HG03280 (cell line): ENCODE data around the gene FBN2.
"Not testable (repeated sequence)": the region's sequence is repeated elsewhere in the genome, so short reads cannot be mapped to it uniquely, and the experiment has no call there.

Experiments
- ATAC-seq: cut with Tn5 transposase; IDR thresholded peaks from one replicate; pipeline ENCODE4 v1.9.1; 2021; ENCODE audit warnings: mild to moderate bottlenecking, moderate library complexity; ENCODE audit not compliant: unreplicated experiment

The FBN2 gene

DNA sequence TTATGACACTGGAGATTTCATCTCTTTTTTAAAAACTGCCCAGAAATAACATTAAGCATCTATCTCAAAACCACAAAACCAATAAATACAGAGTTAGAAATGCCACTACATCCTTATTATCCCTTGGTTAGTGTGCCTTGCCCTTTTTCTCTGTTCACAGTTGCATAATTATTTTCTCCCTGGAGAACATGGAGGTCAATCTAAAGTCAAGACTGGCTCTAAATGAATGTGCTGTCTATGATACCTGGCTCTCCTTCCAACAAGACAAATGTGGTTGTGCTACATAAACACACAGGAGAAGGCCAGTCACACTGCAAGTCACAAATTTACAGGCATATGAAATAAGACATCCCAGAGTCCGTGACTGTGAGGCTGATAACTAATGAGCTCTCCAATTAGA lies 2.8 kb downstream of the FBN2 start:
- ATAC-seq = no peak

DNA sequence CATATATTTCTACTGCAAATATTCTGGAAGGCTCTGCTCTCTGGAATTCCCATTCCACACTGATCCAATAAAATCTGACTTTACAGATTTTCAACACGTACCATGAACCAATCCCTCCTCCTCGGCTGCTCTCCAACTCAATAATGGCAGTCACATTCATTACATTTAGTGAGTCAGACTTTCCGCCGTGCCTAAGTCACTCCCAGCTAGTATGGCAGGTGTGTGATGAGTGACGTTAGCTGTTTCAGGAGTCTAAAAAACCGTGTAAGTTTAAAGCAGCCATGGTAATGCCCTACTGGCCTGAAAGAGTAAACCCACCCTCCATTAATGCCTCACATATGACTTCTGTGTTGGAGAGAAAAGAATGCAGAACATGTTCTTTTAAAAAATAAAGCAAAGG lies 3.3 kb downstream of the FBN2 start:
- no peak for ATAC-seq

DNA sequence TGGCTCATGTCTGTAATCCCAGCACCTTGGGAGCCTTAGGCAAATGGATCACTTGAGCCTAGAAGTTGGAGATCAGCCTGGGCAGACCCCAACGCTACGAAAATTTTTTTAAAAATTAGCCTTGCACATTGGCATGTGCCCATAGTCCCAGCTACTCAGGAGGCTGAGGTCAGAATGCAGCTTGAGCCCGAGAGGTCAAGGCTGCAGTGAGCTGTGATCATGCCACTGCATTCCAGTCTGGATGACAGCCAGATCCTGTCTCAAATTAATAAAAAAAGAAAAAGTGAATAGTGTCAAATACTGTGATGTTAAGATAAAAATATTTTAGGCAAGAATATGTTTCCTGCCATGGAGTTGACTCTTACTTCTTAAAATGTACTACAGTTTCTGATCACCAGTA lies 5.3 kb downstream of the FBN2 start:
- ATAC-seq = no peak

DNA sequence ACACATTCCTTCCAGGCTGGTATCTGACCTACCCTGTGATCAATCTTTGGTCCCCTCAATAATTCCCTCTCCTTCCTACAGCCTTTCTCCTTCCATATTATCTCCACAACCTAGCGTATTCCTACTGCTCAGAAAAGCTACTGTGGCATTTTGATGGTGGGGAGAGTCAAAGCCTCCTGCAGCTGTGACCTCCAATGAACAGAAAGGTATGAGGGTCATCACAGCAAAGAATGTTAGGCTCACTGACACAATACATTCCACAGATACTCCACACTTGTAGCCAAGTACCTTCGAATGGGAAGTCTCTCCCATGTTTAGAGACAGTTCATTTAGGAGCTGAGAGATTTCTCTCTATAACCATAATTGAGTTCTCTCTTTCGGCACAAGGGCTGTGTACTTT lies 5.9 kb downstream of the FBN2 start:
- no peak for ATAC-seq

DNA sequence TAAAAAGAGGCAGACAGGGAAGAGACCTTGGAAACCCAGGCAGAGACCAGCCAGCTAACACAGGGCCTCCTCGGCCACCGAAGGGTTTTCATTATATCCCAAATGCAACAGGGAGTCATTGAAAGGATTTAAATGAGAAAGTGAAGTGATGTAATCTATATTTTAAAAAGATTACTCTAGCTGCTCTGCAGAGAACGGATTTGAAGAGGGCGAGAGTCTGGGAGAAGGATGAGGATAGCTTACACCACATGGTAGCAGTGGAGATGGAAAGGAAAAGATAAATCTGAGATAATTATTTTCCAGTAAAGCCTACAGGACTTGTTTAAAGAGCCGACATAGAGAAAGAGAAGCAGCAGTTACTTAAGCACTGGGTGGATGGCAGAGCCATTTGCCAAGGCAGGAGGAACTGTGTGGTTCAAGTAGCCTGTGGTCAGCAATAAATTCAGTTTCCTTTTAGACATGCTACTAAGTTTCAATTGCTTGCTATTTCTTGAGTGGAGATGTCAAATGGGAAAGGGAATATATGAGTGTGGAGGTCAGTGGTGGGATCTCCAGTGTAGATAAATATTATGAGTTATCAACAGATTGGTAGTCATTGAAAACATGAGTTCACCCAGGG lies 9.3 kb downstream of the FBN2 start:
- no peak for ATAC-seq

DNA sequence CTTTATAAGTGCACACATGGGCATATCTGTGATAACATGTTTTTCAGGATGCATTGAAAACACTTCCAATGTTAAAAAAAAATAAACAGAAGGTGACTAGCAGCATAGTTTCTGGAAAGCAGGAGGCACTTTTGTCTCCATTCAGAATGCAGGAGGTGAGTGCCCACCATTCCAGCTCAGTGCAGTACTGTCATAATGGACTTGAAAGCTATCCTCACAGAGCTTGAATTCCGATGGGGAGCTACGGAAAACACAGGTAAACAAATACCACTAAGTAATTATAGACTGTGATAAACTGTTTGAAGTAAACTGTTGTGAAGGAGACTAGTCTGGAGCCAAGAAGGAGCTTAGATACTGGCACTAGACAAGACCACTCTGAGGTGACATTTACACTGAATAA lies 9.9 kb downstream of the FBN2 start:
- ATAC-seq = no peak

DNA sequence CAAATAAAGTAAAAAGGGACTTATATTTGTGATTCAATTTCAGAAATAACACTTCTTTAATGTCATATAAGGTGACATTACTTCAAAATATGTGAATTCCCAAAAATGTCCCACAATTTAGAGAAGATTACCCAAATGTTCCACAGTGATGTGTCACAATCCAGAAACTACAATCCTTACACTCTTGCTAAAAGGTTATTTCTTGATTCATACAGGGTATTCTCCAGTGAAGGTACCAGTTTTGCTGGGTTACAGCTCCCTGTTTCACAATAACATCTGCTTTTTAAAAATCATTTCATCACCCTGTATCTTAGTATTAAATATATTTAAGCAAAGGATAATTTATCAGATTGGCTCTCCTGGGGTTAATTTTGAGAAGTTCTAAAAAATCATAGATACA lies 11.0 kb downstream of the FBN2 start:
- ATAC-seq = no peak

DNA sequence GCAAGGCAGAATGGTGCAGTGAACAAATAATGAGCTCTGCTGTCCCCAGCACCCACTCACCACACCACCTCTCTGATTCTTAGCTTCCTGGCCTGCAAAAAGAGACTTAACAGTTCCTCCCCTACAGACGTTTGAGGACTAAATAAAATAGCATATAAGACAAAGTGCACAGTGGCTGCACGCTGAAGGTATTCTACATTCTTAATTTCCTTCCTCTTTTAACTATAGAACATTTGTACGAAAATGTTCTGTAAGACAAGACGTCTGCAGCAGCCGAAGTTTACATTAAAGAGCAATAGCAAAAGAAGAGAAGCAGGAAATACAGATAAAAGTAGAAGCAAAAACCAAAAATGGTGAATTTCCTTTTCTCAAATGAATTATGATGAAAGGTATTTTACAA lies 15.7 kb downstream of the FBN2 start:
- ATAC-seq = no peak

DNA sequence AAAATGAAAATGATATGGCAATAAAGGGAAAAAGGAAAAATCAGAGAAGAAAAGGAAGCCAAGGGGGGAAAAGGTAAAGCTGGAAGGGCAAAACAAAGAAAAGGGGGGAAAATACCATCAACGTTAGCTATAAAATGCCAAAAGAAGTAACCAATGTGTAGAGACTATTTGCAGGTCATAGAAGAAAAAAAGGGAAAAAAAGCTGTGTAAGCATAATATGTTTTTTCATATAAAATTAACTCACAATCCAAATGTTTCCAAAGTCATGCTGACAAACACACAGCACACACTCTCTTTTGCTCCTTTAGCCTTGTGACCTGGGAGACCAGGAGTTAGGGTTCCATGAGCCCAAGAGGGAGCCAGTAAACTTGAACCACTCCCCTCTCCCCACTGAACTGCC lies 18.2 kb downstream of the FBN2 start:
- no peak for ATAC-seq

DNA sequence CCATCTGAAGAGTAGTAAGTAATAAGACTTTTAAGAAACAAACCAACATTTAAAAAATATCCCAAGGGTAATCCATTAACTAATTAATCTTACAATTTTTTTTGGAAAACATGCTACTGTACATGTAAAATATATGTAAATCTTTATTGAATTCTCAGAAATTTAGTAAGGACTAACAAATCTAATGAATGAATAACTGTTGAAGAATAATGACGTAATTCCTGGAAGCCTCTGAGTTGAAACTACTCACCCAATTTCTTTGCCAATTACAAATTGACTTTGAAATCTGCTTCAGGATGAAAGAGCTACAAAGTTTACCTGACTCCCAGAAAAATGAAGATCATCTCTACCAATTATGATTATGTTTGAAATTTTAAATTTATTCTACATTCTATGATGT lies 21.1 kb downstream of the FBN2 start:
- ATAC-seq = no peak

DNA sequence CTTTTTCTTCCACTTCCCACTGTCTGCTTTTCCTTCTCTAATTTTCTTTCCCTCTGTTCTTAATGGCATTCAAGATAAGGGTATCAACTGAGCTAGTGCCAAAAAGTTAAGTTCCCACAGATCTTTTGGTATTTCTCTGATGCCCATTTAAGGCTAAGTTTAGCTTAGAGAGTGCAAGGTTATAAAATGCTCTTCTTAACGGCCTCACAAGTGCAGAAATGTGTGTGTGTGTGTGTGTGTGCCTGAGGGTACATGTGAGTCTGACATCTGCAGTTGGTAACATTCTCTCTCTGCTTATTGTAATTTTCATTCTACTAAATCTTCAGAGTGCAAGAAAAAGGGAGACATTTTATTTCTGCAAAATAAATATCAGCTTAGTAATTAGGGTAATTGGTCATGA lies 24.2 kb downstream of the FBN2 start:
- ATAC-seq = no peak

DNA sequence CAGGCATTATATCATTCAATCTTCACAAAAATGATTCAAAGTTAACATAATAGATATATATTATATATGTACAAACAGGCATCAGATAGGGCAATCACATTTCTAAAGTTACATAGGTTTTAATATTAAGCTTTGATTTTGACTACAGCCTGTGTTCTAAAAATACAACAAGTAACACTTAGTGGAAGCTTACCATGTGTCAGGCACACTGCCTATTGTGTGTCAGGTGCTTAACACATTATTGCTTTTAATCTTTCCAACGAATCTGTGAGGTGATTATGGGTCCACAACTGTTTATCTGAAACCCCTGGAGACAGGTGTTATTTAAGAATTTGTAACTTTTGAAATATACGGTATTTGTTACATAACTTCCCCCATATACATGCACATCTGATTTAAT lies 25.2 kb downstream of the FBN2 start:
- ATAC-seq = no peak

DNA sequence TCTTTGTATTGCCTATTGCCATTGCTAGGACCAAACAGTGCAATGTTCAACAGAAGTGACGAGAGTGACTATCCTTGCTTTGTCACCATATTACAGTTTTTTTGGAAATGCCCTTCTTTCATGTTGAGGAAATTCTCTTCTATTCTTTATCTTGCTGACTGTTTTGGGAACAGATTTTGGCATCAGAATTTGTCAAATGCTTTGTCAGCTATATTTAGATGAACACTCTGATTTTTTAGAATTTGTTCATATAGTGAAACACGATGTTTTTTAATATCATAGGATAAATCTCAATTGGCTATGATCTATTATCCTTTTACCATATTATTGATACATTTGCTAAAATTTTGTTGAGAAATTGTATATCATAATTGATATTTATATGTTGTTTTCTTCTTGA lies 31.4 kb downstream of the FBN2 start:
- no peak for ATAC-seq

DNA sequence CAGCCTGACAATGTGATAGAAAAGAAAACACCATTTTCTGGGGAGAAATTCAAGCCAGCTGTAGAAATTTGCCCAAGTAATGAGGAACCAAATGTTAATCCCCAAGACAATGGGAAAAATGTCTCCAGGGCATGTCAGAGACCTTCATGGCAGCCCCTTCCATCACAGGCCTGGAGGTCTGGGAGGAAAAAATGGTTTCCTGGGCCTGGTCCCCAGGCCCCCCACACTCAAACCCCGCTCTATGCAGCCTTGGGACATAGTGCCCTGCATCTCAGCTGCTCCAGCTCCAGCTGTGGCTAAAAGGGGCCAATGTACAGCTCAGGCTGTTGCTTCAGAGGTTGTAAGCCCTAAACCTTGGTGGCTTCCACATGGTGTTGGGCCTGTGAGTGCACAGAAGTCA lies 34.3 kb downstream of the FBN2 start:
- not testable (repeated sequence) for ATAC-seq

DNA sequence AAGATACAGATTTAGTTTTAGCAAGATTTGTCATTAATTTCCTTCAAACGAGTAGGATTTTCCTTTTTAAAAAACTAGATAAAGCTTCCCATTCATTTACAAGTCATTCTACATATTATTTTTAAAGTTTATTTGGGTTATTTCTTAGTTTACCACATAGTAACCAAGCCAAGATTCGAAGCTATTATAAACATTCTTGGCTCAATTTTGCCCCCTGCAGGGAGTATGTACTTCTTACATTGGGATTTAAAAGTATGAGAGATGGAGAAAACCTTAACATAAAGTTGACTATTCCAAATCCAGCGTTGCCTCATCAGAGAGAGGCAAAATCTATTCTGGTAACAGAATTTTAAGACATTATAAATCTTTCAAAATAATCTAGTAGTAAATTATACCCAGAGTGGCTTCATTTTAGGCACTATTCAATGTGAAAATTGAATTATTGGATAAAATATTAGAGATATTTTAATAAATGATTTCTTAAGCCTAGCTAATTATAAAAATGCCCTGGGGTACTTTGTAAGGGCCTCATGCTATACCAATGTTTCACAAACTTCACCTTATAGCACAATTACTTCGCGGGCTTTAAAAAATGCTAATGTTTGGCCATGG lies 39.1 kb downstream of the FBN2 start:
- ATAC-seq = no peak

DNA sequence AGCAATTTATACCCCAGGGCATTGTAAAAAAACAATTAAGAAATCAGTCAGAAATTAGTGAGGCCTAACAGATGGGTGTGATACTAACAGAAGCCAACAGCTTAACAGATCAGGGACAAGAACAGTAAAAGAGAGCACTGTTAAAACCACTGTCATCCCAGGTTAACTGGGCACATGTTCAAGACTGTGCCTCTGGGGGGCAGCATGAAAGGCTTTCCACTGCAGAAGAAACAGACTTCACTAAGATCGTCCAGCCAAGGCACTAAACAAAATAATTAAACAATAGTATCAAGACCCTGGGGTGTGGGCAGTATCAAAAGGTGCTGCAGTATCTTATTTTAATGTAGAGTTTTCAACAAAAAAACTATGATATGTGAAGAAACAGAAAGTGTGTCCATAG lies 43.5 kb downstream of the FBN2 start:
- no peak for ATAC-seq

DNA sequence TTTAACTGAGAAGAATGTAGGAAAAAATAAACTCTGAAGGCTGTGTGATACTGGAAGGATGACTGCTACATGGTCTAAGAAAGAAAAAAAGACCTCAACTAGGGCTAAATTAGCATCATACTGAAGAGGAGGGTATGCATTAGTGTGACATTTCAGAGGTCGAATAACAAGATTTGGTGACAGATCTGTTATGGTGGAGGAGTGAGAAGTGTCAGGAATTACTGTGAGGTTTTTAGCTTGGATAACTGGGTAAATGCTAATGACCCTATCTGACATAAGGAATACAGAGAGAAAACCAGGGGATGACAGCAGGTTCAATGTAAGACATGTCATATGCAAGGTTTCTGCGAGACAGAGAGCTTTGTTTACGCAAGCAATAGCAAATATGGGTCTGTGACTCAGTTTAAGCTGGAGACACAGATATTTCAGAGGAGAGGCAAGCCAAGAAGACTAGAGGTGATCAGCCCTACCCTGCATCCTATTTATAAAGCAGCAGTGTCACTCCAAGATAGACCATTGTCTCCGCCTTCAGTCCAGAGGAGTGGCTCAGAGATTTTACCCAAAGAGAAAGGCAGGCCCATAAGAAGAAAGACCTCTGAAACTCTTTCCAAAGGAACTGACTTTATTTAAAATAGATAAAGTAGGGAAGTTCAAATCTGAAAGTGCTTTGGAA lies 44.3 kb downstream of the FBN2 start:
- no peak for ATAC-seq

DNA sequence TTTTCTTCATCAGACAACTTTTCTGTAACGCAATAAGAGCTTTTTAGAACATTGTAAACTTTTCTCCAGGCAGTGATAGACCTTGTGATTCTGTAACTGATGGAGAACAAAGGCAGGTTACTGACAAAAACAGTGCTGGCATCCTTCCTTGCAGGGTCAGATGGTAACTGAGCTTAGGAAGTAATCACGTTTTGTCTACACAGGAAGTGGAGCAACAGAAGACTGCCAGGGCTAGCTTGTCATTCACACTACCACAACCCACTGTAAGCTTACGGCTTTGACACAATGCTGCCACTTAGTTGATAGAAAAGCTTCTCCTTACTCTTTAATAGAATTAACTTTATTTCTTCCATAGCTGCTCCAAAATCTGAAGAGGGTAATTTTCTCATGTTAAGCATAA lies 46.8 kb downstream of the FBN2 start:
- no peak for ATAC-seq

DNA sequence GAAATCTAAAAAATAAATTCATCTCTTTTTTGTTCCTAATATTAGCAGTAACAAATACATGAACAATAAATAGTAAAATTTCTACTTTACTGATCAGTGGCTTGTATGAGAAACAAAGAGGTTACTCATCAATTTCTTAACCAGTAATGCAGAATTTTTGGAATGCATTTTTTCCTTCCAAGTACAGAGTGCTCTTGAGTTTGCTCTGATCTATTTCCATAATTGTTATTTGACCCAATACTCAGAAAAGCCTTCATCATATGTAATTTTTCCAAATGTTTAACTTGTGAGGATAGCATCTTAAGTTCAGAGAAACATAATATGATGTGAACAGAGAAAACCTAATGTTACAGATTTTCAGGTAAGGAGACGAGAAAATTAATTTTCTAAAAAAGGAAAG lies 47.3 kb downstream of the FBN2 start:
- ATAC-seq = no peak

DNA sequence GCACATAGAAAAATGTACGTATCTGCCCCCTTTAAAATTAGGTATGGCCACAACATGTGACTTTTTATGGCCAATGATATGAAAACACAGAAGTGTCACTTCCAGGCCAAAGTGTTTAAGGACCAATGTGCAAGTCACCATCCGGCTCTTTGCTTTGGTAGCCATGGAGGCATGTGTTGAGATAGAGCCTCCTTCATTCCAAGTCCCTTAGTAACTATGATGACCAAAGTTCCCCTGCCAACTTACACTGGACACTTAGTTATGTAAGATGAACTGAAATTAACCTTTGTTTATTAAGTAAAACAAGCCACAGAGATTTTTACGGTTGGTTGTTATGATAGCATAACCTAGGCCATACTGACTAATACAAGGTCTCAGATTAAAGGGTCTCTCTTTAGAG lies 51.0 kb downstream of the FBN2 start:
- ATAC-seq = no peak

DNA sequence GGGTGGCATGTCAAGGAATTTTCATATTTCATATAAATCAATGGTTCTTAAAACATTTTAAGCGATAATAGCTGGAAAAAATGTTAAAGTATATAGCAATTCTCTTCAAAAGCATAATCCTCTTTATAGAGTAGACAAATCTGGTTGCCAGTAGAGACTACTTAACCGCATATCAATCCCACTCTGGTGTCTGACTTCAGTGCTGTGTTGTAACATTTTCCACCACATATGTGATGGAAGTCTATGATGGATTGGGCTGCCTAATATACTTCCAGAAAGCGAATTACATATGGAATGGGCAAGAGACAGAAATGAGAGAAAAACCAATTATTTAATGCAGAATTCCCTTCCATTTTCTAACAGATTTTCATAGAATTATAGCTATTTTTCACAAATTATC lies 54.3 kb downstream of the FBN2 start:
- no peak for ATAC-seq

DNA sequence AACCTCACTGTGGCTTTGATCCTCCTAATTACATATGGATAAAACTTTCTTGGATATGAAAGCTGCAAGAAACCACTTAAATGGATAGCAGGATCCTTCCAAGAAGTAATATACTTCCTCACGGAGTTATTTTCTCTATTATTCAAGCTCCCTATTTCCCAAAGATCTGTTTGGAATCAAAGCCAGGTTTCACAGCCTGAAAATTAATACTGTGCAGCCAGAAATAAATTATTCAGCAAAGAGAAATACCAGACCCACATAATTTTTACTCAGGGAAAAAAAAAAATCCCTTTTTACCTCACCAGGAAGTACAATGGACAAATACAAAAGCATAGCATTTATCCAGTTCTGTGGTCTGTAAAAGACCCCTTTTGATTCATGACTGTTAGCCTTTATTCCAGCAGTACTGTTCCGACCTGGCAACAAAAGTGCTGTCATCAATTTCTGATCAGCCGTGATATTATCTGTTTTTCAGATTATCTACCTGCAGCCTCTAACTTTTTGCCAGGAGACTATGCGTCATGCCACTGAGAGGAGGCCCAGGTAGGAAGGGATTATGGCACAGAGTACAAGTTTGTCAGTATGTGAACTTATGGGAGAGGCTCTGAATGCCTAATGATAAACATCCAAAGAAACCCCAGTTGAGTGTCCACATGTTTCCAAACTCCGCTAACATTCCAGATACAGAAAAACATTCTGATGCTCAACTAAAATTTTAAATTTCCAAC lies 57.0 kb downstream of the FBN2 start:
- ATAC-seq = no peak
